H9 (cell line): Measurements from ENCODE around the gene FBXL15. TPM values are rescaled to one million over a fixed set of nuclear protein-coding genes. Genes with fewer than 3 reads are reported as not detected.

Experiments
- DNase-seq: peaks from one replicate; pipeline ENCODE4 v3.0.0-alpha.2; 2017
- H2AFZ ChIP-seq: one replicate; pipeline ENCODE4 v1.6.1; 2013; ENCODE audit warnings: mild to moderate bottlenecking, low read length, control low read depth, moderate library complexity
- H2AK5ac ChIP-seq: 2 replicates; pipeline ENCODE4 v1.6.1; 2013; ENCODE audit warnings: low read length, control low read depth, mixed read lengths; ENCODE audit not compliant: insufficient read length
- H2BK120ac ChIP-seq: one replicate; pipeline ENCODE4 v1.6.1; 2013; ENCODE audit warnings: low read depth, mild to moderate bottlenecking, low read length, control low read depth, inconsistent platforms; ENCODE audit not compliant: poor library complexity, severe bottlenecking
- H2BK12ac ChIP-seq: 2 replicates; pipeline ENCODE4 v1.6.1; 2013; ENCODE audit warnings: low read length, control low read depth, mixed read lengths, low read depth; ENCODE audit not compliant: insufficient read length
- H2BK15ac ChIP-seq: 2 replicates; pipeline ENCODE4 v1.6.1; 2013; ENCODE audit warnings: low read depth, low read length, control low read depth
- H2BK20ac ChIP-seq: one replicate; pipeline ENCODE4 v1.6.1; 2013; ENCODE audit warnings: low read depth, mild to moderate bottlenecking, low read length, control low read depth, inconsistent platforms; ENCODE audit not compliant: poor library complexity, severe bottlenecking
- H2BK5ac ChIP-seq: 2 replicates; pipeline ENCODE4 v1.6.1; 2013; ENCODE audit warnings: low read length, control low read depth, mixed read lengths; ENCODE audit not compliant: insufficient read length
- H3K14ac ChIP-seq: 2 replicates; pipeline ENCODE4 v1.6.1; 2013; ENCODE audit warnings: low read length, control low read depth; ENCODE audit not compliant: insufficient read depth
- H3K18ac ChIP-seq: 2 replicates; pipeline ENCODE4 v1.6.1; 2013; ENCODE audit warnings: low read depth, mild to moderate bottlenecking, mixed read lengths, low read length, control low read depth; ENCODE audit not compliant: insufficient read length
- H3K23ac ChIP-seq: 2 replicates; pipeline ENCODE4 v1.6.1; 2013; ENCODE audit warnings: low read length, control low read depth, mixed read lengths, low read depth; ENCODE audit not compliant: insufficient read length
- H3K23me2 ChIP-seq: 2 replicates; pipeline ENCODE4 v1.6.1; 2013; ENCODE audit warnings: low read depth, mild to moderate bottlenecking, mixed read lengths, low read length, control low read depth; ENCODE audit not compliant: insufficient read length, poor library complexity, severe bottlenecking
- H3K27ac ChIP-seq: 2 replicates; pipeline ENCODE4 v1.5.1; 2013; ENCODE audit warnings: low read length, control low read depth, mixed read lengths, low read depth; ENCODE audit not compliant: insufficient read length
- H3K27me3 ChIP-seq: 2 replicates; pipeline ENCODE4 v1.6.1; 2013; ENCODE audit warnings: low read length, control low read depth, inconsistent platforms; ENCODE audit not compliant: insufficient read depth
- H3K4ac ChIP-seq: 2 replicates; pipeline ENCODE4 v1.6.1; 2013; ENCODE audit warnings: low read depth, mild to moderate bottlenecking, control low read depth, inconsistent platforms, low read length, moderate library complexity
- H3K4me1 ChIP-seq: 2 replicates; pipeline ENCODE4 v1.6.1; 2013; ENCODE audit warnings: low read length, control low read depth, inconsistent platforms; ENCODE audit not compliant: insufficient read depth
- H3K4me2 ChIP-seq: 2 replicates; pipeline ENCODE4 v1.6.1; 2013; ENCODE audit warnings: low read length, control low read depth, mixed read lengths; ENCODE audit not compliant: insufficient read length, insufficient read depth
- H3K56ac ChIP-seq: 2 replicates; pipeline ENCODE4 v1.6.1; 2013; ENCODE audit warnings: low read depth, mild to moderate bottlenecking, mixed read lengths, low read length, control low read depth; ENCODE audit not compliant: insufficient read length
- H3K79me1 ChIP-seq: 2 replicates; pipeline ENCODE4 v1.6.1; 2013; ENCODE audit warnings: low read depth, mild to moderate bottlenecking, moderate library complexity, low read length, control low read depth, inconsistent platforms; ENCODE audit not compliant: insufficient read depth, poor library complexity, severe bottlenecking
- H3K79me2 ChIP-seq: 2 replicates; pipeline ENCODE4 v1.6.1; 2013; ENCODE audit warnings: low read length, control low read depth, inconsistent platforms; ENCODE audit not compliant: insufficient read depth
- H3K9ac ChIP-seq: 2 replicates; pipeline ENCODE4 v1.6.1; 2013; ENCODE audit warnings: low read length, control low read depth, mixed read lengths; ENCODE audit not compliant: insufficient read length; ENCODE audit errors: extremely low read depth
- H3K9me3 ChIP-seq: one replicate; pipeline ENCODE4 v1.6.1; 2013; ENCODE audit warnings: low read depth, low read length, inconsistent platforms; ENCODE audit not compliant: control insufficient read depth
- H3T11ph ChIP-seq: one replicate; pipeline ENCODE4 v1.6.1; 2013; ENCODE audit warnings: mild to moderate bottlenecking, low read length, control low read depth, inconsistent platforms
- H4K20me1 ChIP-seq: one replicate; pipeline ENCODE4 v1.6.1; 2013; ENCODE audit not compliant: control insufficient read depth, insufficient read length, insufficient read depth
- H4K5ac ChIP-seq: 2 replicates; pipeline ENCODE4 v1.6.1; 2013; ENCODE audit warnings: low read depth, mild to moderate bottlenecking, mixed read lengths, low read length, control low read depth; ENCODE audit not compliant: insufficient read length
- H4K8ac ChIP-seq: replicated peaks from 2 replicates; pipeline ENCODE4 v1.6.1; 2013; ENCODE audit warnings: low read length, control low read depth, mixed read lengths, low read depth; ENCODE audit not compliant: insufficient read length
- H4K91ac ChIP-seq: 2 replicates; pipeline ENCODE4 v1.6.1; 2013; ENCODE audit warnings: low read depth, mild to moderate bottlenecking, moderate library complexity, mixed read lengths, low read length, control low read depth; ENCODE audit not compliant: insufficient read length
- H3K27ac Mint-ChIP-seq, 3 experiments: 2 replicates in 2 of 3; 3 replicates in 1 of 3; pipeline ENCODE4 v1.8.0; 2020 to 2021; ENCODE audit warnings: mixed read lengths in 3 of 3, mild to moderate bottlenecking in 1 of 3, moderate library complexity in 1 of 3
- H3K27me3 Mint-ChIP-seq: 2 replicates; pipeline ENCODE4 v1.8.0; 2021; ENCODE audit warnings: low read depth, mild to moderate bottlenecking, moderate library complexity, mixed read lengths
- H3K36me3 Mint-ChIP-seq, 3 experiments: 2 replicates in 2 of 3; 3 replicates in 1 of 3; pipeline ENCODE4 v1.8.0; 2020 to 2021; ENCODE audit warnings: low read depth in 3 of 3, mixed read lengths in 3 of 3; ENCODE audit not compliant: insufficient read depth in 1 of 3
- H3K4me1 Mint-ChIP-seq, 2 experiments: 2 replicates each; pipeline ENCODE4 v1.8.0; 2020; ENCODE audit warnings: mixed read lengths in 2 of 2
- H3K4me3 Mint-ChIP-seq, 2 experiments: 2 replicates in 1 of 2; 3 replicates in 1 of 2; pipeline ENCODE4 v1.8.0; 2020 to 2021; ENCODE audit warnings: mild to moderate bottlenecking in 2 of 2, mixed read lengths in 2 of 2, moderate library complexity in 1 of 2
- H3K9me3 Mint-ChIP-seq, 2 experiments: 2 replicates in 1 of 2; 3 replicates in 1 of 2; pipeline ENCODE4 v1.8.0; 2020; ENCODE audit warnings: mild to moderate bottlenecking in 2 of 2, mixed read lengths in 2 of 2, moderate library complexity in 1 of 2
- CTCF ChIP-seq: fragments of 200-600 bp; sonication (generic); conservative IDR thresholded peaks from 3 replicates; pipeline ENCODE4 v1.8.0; 2021; ENCODE audit warnings: antibody characterized with exemption, mild to moderate bottlenecking
- WGBS: extraction: QIAGEN DNeasy Blood & Tissue Kit; methylation state at CpG from one replicate; pipeline ENCODE4 v1.1.7; 2013; ENCODE audit warnings: missing lambda C conversion rate, low lambda C conversion rate, mixed read lengths; ENCODE audit not compliant: insufficient read length; ENCODE audit errors: extremely low coverage; 5-methylcytosine and 5-hydroxymethylcytosine counted together
- total RNA-seq: library from RNA; stranded (reverse); gene quantifications from 2 replicates; pipeline ENCODE4 v1.2.1, GENCODE V29; 2021

Gene FBXL15
- total RNA-seq, 1 experiment from 2014 or later: 9.1 TPM

- Histone ChIP-seq H2BK5ac (no peak overlapping the region), H3K4me1 (peaks cover 3% of the 10 kb centered on the region), H3K9me3 (no peaks in the 10 kb centered on the region), H2AFZ (no peak overlapping the region), H3K23me2 (peaks cover 10% of the 10 kb centered on the region), H2AK5ac (no peak overlapping the region), H4K91ac (no peak overlapping the region), H4K20me1 (no peaks in the 10 kb centered on the region), H4K5ac (no peak overlapping the region), H3K56ac (no peak overlapping the region), H3K4me2 (no peak overlapping the region), H3K27ac (no peak overlapping the region), H2BK15ac (no peak overlapping the region), H3K23ac (no peak overlapping the region), H3K27me3 (no peaks in the 10 kb centered on the region), H3K4ac (no peak overlapping the region), H3T11ph (no peak overlapping the region), H3K18ac (no peak overlapping the region), H3K79me2 (no peaks in the 10 kb centered on the region), H3K79me1 (no peaks in the 10 kb centered on the region), H2BK20ac (no peak overlapping the region), H2BK12ac (no peak overlapping the region), H3K14ac (no peak overlapping the region), H4K8ac (no peak overlapping the region), H2BK120ac (no peak overlapping the region), H3K9ac (no peak overlapping the region)
- Mint-ChIP-seq H3K4me3 (no peak overlapping the region), H3K4me1 (peaks cover 61 to 70% of the 10 kb centered on the region in 2 experiments), H3K27me3 (peaks cover 7% of the 10 kb centered on the region), H3K36me3 (peaks cover 6 to 19% (median 7%) of the 10 kb centered on the region in 3 experiments), H3K27ac (no peak overlapping the region), H3K9me3 (no peaks in the 10 kb centered on the region)
- no CpG with 5 or more reads among the region's 9 CpGs for WGBS
- TF ChIP-seq CTCF: no peak
- DNase-seq: no peak
Measured at GRCh38 chr10:102457591-102458150, 37.0 kb downstream of the FBXL15 start.
